Effector CD4-positive, alpha-beta T cell (primary cell): ENCODE results near the gene BICDL2.

ENCODE experiments used
- DNase-seq: peaks from one replicate; pipeline ENCODE4 v3.0.0-alpha.2; 2020

Gene BICDL2

GRCh38 chr16:3046641-3047386 is 10.1 kb upstream of the BICDL2 start:
- no peak for DNase-seq

- no peak for DNase-seq
Measured at GRCh38 chr16:3045758-3046640, 9.3 kb upstream of the BICDL2 start, which contains the start of gene MMP25. TSS of gene MMP25 (plus strand) at chr16:3046561. CDS start at chr16:3046918, 357 bp downstream.

GRCh38 chr16:3044708-3045107 is 8.0 kb upstream of the BICDL2 start:
- DNase-seq, result no peak

- DNase-seq, result no peak
Measured at GRCh38 chr16:3042376-3042775, 5.6 kb upstream of the BICDL2 start.

- DNase-seq, result no peak
Measured at GRCh38 chr16:3038896-3039295, 2.2 kb upstream of the BICDL2 start.

GRCh38 chr16:3038256-3038655 is 1.5 kb upstream of the BICDL2 start:
- DNase-seq, result no peak

- no peak for DNase-seq
Measured at GRCh38 chr16:3035972-3036725, 595 bp downstream of the BICDL2 start.

GRCh38 chr16:3035289-3035971 is 1.3 kb downstream of the BICDL2 start:
- DNase-seq, result no peak

GRCh38 chr16:3032624-3033023 is 4.1 kb downstream of the BICDL2 start:
- no peak for DNase-seq

- no peak for DNase-seq
Measured at GRCh38 chr16:3030222-3031212, 6.2 kb downstream of the BICDL2 start.

GRCh38 chr16:3029491-3030221 is 7.1 kb downstream of the BICDL2 start:
- no peak for DNase-seq

GRCh38 chr16:3028716-3029319 is 7.9 kb downstream of the BICDL2 start:
- no peak for DNase-seq

GRCh38 chr16:3027983-3028715 is 8.6 kb downstream of the BICDL2 start:
- peak; percentile 85 for DNase-seq

- no peak for DNase-seq
Measured at GRCh38 chr16:3027489-3027795, 9.3 kb downstream of the BICDL2 start.

- no peak for DNase-seq
Measured at GRCh38 chr16:3026609-3027488, 9.9 kb downstream of the BICDL2 start.

GRCh38 chr16:3026003-3026378 is 10.8 kb downstream of the BICDL2 start:
- no peak for DNase-seq

GRCh38 chr16:3025032-3026002 is 11.4 kb downstream of the BICDL2 start:
- no peak for DNase-seq
